GM15510 (cell line): Measurements from ENCODE around the gene FCGBP.

Experiments used
- POLR2A ChIP-seq: IDR thresholded peaks from 3 replicates; pipeline ENCODE4 v1.6.1; 2011; ENCODE audit warnings: borderline replicate concordance; ENCODE audit not compliant: insufficient read length; ENCODE audit errors: extremely low read depth

The FCGBP gene

DNA sequence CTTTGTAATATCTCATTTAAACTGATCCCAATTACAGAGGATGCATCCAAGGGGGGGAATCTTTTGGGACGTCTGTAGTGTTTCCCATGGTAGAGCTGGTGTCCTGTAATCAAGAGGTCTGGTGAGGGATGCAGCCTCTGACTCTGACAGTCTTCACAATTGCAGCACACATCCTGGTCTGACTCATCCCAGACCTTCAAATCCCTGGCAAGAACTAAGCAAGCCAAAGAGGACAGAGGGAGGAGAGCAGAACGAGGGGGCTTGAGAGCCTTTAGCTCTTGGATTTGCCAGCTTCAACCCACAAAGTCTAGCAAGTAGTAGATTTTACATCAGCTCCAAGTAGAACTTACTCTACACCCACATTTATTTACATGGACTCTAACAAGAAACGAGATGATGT is 17.3 kb upstream of the FCGBP start:
- TF ChIP-seq POLR2A, result no peak

DNA sequence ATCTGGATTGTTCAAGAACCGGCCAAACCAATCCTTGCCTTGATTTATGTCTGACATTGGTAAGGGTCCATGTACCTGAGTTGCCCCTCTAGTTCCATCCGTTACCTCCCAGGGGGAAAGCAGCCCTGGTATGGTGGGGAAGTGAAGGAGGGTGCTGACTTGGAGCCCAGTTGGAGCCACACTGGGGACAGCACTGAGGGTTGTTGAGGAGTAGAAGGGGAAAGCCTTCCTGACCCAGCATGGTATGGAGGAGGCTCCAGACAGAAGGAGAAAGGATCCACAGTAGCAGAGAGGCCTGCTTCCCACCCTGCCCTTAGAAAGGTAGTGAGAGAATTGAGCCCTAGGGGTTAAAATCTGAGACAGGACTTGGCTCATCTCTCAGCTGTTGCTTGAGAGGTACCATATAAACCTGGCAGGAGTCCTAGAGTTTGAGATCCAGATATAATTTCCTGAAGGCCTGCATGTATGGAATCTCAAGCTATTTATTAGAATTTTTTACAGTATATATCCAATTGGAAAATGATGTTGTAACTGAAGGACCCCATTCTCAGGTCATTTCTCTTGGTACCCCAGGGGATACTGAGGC is 16.7 kb upstream of the FCGBP start:
- no peak for TF ChIP-seq POLR2A

DNA sequence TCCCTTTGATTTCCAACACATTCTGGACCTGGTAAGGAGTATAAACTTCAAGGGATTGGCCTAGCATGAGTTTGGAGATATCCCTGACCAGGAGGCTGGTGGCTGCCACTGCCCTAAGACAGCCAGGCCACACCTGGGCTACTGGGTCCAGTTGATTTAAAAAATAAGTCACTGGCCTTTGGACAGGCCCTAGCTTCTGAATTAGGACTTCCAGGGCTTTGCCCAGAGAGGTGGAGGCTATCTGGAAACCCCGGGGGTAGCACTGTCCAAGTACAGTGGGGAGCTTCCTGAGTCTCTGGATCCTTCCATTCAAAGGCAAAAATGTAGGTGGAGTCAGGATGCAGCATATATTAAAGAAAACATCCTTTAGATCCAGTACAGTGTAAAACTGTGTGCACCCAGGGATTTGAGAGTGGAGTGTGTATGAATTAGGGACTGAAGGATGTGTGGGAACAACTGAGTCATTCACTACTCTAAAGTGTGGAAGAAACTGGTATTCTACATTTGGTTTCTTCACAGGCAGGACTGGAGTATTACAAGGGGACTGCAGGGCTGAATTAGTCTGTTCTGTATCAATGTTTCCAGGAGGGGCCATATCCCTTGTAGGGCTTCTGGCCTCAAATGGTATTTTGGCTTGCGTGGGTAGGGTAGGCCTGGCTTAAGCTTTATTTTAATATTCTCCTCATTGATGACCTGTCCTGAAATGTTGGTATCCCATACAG is 14.8 kb upstream of the FCGBP start:
- TF ChIP-seq POLR2A, result no peak

DNA sequence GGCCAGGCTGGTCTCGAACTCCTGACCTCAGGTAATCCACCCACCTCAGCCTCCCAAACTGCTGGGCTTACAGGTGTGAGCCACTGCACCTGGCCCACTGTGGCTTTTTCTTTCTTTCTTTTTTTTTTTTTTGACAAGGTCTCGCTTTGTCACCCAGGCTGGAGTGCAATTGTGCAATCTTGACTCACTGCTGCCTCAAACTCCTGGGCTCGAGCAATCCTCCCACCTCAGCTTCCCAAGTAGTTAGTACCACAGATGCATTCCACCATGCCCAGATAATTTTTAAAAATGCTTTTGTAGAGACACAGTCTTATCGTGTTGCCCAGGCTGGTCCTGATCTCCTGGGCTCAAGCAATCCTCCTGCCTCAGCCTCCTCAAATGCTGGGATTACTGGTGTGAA is 12.1 kb upstream of the FCGBP start:
- no peak for TF ChIP-seq POLR2A

DNA sequence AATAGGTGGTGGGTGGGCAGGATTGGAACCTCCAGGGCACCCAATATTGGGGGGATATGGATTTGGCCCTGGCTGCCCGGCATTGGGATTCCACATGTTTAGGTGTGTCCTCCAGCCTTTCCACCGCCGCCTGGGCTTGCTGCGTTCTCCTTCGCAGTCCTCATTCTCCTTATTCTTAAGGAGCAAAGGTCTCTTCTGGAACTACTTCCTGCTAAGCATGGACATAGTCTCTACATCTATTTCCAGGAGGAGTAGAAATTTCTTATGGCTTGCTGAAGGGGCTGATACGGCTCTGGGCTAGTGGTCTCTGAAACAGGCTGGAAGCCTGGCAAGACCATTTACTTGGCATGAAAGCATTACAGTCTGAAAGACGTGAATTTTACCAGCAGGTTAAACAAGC is 9.2 kb upstream of the FCGBP start:
- TF ChIP-seq POLR2A, result no peak

DNA sequence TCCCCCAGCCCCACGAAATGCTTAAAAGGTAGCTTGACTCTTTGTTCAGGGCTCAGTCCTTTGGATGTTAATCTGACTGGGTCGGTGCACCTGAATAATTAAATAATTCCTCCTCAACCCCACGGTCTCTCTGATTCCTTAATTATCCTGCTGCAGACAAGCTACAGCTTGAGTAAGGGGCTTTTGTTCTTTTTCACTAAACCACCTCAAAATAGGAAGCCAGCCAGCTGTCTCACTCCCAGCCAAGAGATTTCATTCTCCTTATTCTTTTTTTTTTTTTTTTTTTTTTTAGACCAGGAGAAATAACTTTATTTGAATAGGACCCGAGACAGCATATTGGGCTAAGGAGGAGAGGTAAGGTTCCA is 7.9 kb upstream of the FCGBP start:
- TF ChIP-seq POLR2A, result no peak

DNA sequence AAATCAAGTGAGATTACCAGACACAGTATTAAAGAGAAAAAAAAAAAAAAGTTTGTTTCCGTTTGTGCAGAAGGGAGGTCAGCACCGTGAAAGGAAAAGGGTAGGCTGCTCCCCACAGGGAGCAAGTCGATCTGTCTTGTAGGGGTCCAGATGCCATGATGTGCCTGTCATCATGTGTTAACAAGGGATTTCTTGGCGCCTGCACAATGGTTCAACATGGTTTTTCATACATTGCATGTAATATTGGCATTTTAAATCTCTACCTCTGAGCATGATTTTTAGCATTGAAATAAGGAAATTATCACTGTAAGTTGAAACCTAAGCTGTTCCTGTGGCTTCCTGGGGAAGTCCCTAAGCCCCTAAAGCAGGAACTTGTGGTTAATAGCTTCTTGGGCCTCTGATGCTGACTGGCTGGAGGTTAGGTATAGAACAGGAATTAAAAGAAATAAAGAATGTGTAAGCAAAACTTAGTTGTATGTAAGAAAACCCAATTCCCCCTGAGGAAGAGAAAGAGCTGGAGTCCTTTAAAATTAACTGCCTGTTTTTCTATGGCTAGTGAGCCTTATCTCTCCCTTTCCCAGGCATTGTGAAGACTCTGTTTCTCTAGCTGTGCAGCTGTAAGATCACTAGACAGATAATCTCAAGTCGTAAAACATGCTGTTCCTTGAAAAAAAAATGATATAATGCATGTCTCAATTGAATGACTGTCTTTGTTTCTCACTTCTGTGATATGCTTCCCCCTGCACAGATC is 7.4 kb upstream of the FCGBP start:
- TF ChIP-seq POLR2A, result no peak

DNA sequence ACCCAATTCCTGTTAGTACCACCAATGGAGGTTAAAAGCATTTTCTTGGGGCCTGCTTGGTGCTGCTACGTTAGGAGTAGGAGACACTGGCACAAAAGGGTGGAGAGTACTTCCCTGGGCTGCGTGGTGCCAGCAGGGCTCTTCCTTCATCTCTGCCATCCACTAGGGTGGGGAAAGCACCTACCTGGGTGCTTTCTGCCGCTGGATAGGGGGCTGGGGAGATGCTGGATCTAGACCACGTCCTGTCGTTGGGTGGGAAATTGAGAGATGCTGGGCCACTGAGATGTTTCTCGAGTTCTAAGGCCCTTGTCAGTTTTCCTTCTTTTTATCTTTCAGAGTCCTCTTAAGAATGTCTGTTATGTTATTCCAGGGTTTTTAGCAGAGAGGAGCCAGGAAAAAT is 6.7 kb upstream of the FCGBP start:
- no peak for TF ChIP-seq POLR2A

DNA sequence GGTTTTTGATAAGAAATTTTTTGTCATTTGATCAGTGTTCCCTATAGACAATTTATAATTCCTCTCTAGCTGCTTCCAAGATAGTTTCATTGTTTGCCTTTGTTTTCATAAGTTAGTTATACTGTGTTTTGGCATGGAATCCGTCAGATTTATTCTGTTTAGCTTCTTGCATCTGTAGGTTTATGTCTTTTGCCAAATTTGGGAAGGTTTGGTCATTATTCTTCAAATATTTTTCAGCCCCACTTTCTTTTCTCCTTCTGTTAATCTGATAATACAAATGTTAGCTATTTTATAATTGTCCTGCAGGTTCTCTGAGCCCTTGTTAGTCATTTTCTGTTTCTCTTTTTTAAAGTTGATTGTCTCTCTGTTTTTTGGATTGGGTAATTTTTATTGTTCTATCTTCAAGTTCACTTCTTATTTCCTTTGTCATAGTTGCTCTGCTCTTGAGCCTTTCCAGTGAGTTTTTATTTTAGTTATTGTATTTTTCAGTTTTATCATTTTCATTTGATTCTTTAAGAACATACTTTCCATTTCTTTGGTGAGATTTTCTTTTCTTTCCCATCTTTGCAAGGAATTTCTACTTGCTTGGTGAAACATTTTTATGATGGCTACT is 5.9 kb upstream of the FCGBP start:
- TF ChIP-seq POLR2A, result no peak

DNA sequence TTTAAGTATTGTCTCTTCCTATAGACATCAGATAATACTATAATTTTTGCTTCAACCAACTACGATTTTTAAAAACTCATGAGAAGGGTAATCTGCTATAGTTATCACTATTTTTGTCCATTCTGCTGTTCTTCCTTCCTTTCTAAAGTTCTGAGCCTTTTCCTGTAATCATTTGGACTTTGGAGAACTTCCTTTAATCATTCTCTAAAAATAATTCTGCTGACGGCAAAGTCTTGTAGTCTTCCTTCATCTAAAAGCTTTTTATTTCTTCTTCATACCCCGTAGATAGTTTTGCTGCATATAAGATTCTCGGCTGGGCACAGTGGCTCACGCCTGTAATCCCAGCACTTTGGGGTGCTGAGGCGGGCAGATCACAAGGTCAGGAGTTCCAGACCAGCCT is 5.1 kb upstream of the FCGBP start:
- no peak for TF ChIP-seq POLR2A

DNA sequence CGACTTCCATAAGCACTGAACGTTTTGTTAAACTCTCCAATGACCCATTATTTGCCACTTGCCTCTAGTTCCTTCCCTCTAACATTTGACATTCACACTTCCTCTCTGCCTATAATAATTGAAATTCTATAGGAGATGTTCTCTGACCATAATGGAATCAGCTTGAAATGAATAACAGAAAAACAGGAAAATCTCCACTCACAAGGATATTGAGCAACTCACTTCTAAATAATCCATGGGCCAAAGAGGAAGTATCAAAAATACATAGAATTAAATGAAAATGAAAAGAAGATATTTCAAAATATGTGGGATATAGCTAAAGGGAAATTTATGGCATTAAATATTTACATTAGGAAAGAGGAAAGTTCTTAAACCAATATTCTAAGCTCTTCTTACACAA is 3.4 kb upstream of the FCGBP start:
- no peak for TF ChIP-seq POLR2A

DNA sequence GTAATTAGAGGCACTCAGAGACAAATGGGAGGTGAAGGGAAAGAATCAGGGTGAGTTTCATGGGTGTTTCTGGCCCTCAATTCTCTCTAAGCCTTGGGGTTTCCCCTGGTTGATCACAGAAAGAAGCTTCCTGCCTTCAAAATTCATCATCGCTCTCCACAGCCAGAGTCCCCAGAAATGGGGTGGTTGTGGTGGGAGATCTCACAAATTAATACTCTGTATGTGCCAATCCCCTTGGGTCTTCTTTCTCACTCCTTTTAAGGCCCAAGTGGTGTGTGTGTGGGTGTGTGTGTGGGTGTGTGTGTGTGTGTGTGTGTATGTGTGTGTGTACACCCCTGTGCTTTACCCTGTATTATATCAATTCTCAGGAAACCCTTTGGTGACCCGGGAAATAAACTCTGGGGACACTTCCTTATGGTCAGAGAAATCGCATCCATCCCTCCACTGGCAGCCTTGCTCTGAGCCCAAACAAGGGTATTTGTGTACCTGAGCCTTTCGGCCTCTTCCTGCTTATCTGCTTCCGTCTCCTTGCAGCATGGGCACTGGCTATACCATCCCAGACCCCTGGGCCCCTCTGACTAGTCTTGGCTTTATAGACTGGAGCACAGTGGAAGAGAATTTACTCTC is 2.8 kb upstream of the FCGBP start:
- TF ChIP-seq POLR2A, result no peak

DNA sequence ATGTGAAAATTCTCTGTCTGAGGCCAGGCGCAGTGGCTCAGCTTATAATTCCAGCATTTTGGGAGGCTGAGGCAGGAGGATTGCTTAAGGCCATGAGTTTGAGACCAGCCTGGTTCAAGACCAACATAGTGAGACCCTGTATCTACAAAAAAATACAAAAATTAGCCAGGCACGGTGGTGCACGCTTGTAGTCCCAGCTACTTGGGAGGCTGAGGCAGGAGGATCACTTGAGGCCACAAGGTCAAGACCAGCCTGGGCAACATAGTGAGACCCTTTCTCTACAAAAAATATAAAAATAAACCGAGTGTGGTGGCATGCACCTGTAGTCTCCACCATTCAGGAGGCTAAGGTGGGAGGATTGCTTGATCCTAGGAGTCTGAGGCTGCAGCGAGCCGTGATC is 2.2 kb upstream of the FCGBP start:
- TF ChIP-seq POLR2A, result no peak

DNA sequence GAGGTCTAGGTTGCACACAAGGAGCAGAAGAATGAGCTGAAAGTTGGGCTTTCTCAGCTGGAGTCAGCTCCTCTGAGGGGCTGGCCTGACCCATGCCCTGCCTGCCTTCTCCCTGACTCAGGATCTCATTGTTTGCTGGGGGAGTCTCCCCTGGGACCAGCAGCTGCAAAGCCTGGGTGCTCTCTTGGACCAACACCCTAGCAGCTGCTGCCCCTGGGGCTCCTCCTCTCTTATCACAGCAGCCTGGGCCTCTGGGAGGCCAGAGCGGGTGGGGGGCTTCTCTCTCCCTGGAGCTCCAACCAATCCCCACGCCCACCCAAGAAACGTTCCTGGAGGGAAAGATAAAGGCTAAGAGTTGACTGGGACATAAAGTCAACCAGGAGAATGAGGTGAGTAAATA is 1.6 kb upstream of the FCGBP start:
- no peak for TF ChIP-seq POLR2A

DNA sequence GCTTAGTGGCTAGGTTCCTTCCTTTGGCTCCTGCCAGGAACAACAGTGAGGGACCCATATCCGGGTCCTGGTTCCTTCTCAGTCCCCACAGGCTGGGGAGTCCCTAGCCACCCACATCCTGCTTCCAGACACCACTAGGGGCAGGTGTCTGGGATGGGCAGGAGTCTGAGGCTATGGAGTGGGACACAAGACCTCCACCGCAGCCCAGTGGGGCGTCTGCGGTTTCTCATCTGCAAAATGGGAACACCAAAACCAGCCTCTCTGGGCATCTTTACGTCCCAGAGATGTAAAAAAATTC is 879 bp upstream of the FCGBP start:
- no peak for TF ChIP-seq POLR2A

DNA sequence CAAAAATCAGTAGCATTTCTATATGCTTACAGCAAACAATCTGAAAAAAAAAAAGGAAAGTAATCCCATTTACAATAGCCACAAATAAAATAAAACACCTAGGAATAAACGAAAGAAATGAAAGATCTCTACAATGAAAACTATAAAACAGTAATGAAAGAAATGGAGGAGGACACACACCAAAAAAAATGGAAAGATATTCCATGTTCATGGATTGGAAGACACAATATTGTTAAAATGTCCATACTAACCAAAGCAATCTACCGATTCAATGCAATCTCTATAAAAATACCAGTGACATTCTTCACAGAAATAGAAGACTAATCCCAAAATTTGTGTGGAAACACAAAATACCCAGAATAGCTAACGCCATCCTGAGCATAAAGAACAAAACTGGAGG is 4.7 kb downstream of the FCGBP start:
- no peak for TF ChIP-seq POLR2A

DNA sequence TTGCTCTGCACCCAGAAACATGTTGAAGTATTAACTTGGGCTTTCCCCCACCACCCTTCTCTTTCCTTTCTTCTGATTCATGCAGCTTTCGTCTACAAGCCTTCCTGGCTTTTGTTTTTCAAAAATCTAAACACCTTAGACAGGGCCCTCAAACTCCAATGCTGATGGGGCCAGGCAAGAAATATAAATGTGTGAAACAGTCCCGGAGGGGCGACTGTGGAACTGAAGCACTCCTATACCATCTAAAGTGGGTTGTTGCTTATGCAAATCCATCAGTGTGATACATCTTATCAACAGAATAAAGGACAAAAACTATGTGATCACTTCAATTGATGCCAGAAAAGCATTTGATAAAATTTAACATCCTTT is 6.1 kb downstream of the FCGBP start:
- TF ChIP-seq POLR2A, result no peak
